ENCODE results near the gene ATP5IF1. TPM values are rescaled to one million over a fixed set of nuclear protein-coding genes. Genes with fewer than 3 reads are reported as not detected.

Gene ATP5IF1
- total and polyA plus RNA-seq, 2 of the 13 experiments (the other 11 are each of a cell fraction or from before 2014, with no cell fraction given) = 97.7 to 131 TPM

- TF ChIP-seq, protein P1, sequence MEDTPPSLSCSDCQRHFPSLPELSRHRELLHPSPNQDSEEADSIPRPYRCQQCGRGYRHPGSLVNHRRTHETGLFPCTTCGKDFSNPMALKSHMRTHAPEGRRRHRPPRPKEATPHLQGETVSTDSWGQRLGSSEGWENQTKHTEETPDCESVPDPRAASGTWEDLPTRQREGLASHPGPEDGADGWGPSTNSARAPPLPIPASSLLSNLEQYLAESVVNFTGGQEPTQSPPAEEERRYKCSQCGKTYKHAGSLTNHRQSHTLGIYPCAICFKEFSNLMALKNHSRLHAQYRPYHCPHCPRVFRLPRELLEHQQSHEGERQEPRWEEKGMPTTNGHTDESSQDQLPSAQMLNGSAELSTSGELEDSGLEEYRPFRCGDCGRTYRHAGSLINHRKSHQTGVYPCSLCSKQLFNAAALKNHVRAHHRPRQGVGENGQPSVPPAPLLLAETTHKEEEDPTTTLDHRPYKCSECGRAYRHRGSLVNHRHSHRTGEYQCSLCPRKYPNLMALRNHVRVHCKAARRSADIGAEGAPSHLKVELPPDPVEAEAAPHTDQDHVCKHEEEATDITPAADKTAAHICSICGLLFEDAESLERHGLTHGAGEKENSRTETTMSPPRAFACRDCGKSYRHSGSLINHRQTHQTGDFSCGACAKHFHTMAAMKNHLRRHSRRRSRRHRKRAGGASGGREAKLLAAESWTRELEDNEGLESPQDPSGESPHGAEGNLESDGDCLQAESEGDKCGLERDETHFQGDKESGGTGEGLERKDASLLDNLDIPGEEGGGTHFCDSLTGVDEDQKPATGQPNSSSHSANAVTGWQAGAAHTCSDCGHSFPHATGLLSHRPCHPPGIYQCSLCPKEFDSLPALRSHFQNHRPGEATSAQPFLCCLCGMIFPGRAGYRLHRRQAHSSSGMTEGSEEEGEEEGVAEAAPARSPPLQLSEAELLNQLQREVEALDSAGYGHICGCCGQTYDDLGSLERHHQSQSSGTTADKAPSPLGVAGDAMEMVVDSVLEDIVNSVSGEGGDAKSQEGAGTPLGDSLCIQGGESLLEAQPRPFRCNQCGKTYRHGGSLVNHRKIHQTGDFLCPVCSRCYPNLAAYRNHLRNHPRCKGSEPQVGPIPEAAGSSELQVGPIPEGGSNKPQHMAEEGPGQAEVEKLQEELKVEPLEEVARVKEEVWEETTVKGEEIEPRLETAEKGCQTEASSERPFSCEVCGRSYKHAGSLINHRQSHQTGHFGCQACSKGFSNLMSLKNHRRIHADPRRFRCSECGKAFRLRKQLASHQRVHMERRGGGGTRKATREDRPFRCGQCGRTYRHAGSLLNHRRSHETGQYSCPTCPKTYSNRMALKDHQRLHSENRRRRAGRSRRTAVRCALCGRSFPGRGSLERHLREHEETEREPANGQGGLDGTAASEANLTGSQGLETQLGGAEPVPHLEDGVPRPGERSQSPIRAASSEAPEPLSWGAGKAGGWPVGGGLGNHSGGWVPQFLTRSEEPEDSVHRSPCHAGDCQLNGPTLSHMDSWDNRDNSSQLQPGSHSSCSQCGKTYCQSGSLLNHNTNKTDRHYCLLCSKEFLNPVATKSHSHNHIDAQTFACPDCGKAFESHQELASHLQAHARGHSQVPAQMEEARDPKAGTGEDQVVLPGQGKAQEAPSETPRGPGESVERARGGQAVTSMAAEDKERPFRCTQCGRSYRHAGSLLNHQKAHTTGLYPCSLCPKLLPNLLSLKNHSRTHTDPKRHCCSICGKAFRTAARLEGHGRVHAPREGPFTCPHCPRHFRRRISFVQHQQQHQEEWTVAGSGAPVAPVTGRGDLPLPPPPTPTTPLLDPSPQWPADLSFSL (CRISPR knock-in tag; IDR thresholded peaks at IDR 0.05) = no peak
- TF ChIP-seq FOXC1 (CRISPR knock-in tag; IDR thresholded peaks at IDR 0.05; ENCODE audit: borderline replicate concordance) (no peak), RORA (CRISPR knock-in tag; IDR thresholded peaks at IDR 0.05) (no peak), MTA3 (CRISPR knock-in tag; IDR thresholded peaks at IDR 0.05) (no peak), ZNF260 (CRISPR knock-in tag; IDR thresholded peaks at IDR 0.05; ENCODE audit: borderline replicate concordance, low read depth) (no peak), SUZ12 (IDR thresholded peaks at IDR 0.05; ENCODE audit: low read depth, low read length) (no peak), ZNF772 (CRISPR knock-in tag; IDR thresholded peaks at IDR 0.05) (no peak), ZNF569 (CRISPR knock-in tag; IDR thresholded peaks at IDR 0.05; ENCODE audit: borderline replicate concordance) (no peak), KLF11 (CRISPR knock-in tag; IDR thresholded peaks at IDR 0.05) (no peak), NCOA2 (CRISPR knock-in tag; IDR thresholded peaks at IDR 0.05) (no peak), NRL (CRISPR knock-in tag; IDR thresholded peaks at IDR 0.05; ENCODE audit: borderline replicate concordance) (no peak)
- TF ChIP-seq, protein P2, sequence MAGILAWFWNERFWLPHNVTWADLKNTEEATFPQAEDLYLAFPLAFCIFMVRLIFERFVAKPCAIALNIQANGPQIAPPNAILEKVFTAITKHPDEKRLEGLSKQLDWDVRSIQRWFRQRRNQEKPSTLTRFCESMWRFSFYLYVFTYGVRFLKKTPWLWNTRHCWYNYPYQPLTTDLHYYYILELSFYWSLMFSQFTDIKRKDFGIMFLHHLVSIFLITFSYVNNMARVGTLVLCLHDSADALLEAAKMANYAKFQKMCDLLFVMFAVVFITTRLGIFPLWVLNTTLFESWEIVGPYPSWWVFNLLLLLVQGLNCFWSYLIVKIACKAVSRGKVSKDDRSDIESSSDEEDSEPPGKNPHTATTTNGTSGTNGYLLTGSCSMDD (CRISPR knock-in tag; IDR thresholded peaks at IDR 0.05) = no peak
- TF ChIP-seq, protein P3, sequence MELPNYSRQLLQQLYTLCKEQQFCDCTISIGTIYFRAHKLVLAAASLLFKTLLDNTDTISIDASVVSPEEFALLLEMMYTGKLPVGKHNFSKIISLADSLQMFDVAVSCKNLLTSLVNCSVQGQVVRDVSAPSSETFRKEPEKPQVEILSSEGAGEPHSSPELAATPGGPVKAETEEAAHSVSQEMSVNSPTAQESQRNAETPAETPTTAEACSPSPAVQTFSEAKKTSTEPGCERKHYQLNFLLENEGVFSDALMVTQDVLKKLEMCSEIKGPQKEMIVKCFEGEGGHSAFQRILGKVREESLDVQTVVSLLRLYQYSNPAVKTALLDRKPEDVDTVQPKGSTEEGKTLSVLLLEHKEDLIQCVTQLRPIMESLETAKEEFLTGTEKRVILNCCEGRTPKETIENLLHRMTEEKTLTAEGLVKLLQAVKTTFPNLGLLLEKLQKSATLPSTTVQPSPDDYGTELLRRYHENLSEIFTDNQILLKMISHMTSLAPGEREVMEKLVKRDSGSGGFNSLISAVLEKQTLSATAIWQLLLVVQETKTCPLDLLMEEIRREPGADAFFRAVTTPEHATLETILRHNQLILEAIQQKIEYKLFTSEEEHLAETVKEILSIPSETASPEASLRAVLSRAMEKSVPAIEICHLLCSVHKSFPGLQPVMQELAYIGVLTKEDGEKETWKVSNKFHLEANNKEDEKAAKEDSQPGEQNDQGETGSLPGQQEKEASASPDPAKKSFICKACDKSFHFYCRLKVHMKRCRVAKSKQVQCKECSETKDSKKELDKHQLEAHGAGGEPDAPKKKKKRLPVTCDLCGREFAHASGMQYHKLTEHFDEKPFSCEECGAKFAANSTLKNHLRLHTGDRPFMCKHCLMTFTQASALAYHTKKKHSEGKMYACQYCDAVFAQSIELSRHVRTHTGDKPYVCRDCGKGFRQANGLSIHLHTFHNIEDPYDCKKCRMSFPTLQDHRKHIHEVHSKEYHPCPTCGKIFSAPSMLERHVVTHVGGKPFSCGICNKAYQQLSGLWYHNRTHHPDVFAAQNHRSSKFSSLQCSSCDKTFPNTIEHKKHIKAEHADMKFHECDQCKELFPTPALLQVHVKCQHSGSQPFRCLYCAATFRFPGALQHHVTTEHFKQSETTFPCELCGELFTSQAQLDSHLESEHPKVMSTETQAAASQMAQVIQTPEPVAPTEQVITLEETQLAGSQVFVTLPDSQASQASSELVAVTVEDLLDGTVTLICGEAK (IDR thresholded peaks at IDR 0.05) = no peak
- TF ChIP-seq, protein P3 (CRISPR knock-in tag; IDR thresholded peaks at IDR 0.05) = no peak
Measured at GRCh38 chr1:28273216-28273860, 37.4 kb downstream of the ATP5IF1 start (continued).

Data from HepG2 (cell line).